GM13976 (cell line): ENCODE measurements around the gene HDAC7.

ENCODE experiments used
- DNase-seq: peaks from one replicate; pipeline ENCODE4 v3.0.0; 2012; ENCODE audit warnings: low spot score
- CTCF ChIP-seq: IDR thresholded peaks from 2 replicates; pipeline ENCODE4 v1.5.1; 2012; ENCODE audit warnings: borderline replicate concordance, mild to moderate bottlenecking; ENCODE audit not compliant: insufficient read depth; ENCODE audit errors: extremely low read depth, missing control alignments, control extremely low read depth
- in situ Hi-C: fragments of 300-500 bp; cut with MboI; formaldehyde crosslinking; loops from one replicate; pipeline ENCODE4 v1.12.0; 2022; ENCODE audit warnings: low sequenced_read_pairs, mixed read lengths, inconsistent platforms; ENCODE audit not compliant: unreplicated experiment

HDAC7 gene

GRCh38 chr12:47856721-47857575 is 37.2 kb upstream of the HDAC7 start:
- no peak for TF ChIP-seq CTCF
- DNase-seq, result no peak
- in situ Hi-C loops, result no loop called here

DNA sequence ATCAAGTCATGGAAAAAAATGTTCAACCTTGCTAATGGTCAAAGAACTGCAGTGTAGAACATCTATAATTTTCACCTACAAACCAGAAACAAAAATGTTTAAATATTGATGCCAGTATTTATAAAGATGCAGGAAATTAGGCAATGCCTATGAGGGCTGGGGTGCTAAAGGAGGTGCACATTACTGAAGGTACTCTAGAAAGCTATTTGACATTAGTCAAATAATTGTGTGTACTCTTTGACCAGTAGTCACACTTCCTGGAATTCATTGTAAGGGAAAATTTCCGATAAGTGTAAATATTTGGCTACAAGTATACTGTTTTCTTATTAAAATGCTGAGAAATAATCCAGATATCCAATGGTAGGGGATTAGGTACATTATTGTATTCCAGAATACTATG is 36.4 kb upstream of the HDAC7 start:
- in situ Hi-C loops, result no loop called here
- no peak for DNase-seq
- TF ChIP-seq CTCF, result no peak

GRCh38 chr12:47855502-47855901 is 35.8 kb upstream of the HDAC7 start:
- no peak for TF ChIP-seq CTCF
- in situ Hi-C loops, result no loop called here
- DNase-seq, result no peak

GRCh38 chr12:47854531-47854930 is 34.8 kb upstream of the HDAC7 start:
- no peak for TF ChIP-seq CTCF
- DNase-seq, result no peak
- in situ Hi-C loops, result no loop called here

GRCh38 chr12:47852096-47852571 is 32.4 kb upstream of the HDAC7 start:
- in situ Hi-C loops, result no loop called here
- TF ChIP-seq CTCF, result no peak
- no peak for DNase-seq

DNA sequence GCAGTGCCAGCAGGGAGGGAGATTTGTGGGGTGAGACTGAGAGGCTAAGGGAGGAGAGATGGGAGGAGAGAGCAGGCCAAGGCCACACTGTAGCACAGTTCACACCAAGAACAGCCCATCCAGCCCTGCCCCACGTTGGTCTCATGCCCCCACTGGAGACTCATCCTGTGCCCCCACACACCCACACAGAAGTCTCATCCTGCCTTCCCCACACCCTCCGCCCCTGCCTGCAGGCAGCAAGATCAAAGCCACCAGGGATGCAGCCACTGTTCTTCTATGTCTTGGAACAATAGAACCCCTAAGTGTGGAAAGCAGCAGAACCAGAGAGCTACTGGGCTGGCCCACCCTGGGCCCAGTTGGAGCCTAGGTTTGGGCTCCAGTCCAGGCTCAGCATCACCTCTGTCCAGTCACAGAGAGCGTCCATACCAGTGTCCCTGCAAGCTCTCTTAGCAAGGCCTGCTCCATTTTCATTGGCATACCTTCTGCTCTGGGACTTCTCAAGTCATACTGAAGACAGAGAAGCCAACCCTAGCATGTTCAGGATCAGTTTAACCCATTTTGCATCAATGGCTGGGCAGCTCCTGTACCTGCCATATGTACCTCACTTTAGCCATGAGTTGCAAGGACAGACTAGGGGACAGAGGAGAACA is 31.7 kb upstream of the HDAC7 start:
- no peak for TF ChIP-seq CTCF
- in situ Hi-C loops, result no loop called here
- no peak for DNase-seq
